ENCODE measurements around the gene TAF1C.

DNA sequence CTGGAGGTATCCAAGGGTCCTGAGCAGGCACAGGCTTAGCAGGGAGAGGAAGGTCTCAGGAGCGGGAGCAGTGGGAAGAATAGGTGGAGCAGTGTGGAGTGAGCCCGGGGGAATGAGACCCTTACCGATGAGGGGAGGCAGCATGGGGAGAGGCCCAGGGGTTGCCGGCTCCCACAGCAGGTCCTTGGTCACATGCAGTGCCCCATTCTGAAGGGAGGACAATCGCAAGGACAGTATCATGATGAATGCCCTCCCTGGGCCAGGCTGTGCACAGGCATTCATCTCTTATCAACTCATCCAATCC, 3.3 kb downstream of the TAF1C start:
- TF ChIP-seq, protein P1, sequence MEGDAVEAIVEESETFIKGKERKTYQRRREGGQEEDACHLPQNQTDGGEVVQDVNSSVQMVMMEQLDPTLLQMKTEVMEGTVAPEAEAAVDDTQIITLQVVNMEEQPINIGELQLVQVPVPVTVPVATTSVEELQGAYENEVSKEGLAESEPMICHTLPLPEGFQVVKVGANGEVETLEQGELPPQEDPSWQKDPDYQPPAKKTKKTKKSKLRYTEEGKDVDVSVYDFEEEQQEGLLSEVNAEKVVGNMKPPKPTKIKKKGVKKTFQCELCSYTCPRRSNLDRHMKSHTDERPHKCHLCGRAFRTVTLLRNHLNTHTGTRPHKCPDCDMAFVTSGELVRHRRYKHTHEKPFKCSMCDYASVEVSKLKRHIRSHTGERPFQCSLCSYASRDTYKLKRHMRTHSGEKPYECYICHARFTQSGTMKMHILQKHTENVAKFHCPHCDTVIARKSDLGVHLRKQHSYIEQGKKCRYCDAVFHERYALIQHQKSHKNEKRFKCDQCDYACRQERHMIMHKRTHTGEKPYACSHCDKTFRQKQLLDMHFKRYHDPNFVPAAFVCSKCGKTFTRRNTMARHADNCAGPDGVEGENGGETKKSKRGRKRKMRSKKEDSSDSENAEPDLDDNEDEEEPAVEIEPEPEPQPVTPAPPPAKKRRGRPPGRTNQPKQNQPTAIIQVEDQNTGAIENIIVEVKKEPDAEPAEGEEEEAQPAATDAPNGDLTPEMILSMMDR (conservative IDR thresholded peaks at IDR 0.05; ENCODE audit: low read depth in 2 of 2) = no peak
- TF ChIP-seq JUNB (IDR thresholded peaks at IDR 0.05; ENCODE audit: unreplicated experiment) = no peak
- TF ChIP-seq, protein P2, sequence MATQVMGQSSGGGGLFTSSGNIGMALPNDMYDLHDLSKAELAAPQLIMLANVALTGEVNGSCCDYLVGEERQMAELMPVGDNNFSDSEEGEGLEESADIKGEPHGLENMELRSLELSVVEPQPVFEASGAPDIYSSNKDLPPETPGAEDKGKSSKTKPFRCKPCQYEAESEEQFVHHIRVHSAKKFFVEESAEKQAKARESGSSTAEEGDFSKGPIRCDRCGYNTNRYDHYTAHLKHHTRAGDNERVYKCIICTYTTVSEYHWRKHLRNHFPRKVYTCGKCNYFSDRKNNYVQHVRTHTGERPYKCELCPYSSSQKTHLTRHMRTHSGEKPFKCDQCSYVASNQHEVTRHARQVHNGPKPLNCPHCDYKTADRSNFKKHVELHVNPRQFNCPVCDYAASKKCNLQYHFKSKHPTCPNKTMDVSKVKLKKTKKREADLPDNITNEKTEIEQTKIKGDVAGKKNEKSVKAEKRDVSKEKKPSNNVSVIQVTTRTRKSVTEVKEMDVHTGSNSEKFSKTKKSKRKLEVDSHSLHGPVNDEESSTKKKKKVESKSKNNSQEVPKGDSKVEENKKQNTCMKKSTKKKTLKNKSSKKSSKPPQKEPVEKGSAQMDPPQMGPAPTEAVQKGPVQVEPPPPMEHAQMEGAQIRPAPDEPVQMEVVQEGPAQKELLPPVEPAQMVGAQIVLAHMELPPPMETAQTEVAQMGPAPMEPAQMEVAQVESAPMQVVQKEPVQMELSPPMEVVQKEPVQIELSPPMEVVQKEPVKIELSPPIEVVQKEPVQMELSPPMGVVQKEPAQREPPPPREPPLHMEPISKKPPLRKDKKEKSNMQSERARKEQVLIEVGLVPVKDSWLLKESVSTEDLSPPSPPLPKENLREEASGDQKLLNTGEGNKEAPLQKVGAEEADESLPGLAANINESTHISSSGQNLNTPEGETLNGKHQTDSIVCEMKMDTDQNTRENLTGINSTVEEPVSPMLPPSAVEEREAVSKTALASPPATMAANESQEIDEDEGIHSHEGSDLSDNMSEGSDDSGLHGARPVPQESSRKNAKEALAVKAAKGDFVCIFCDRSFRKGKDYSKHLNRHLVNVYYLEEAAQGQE (IDR thresholded peaks at IDR 0.05; ENCODE audit: unreplicated experiment) = no peak
- no peak for TF ChIP-seq EZH2 (IDR thresholded peaks at IDR 0.05; ENCODE audit: low read depth, unreplicated experiment)
- TF ChIP-seq POLR2AphosphoS5 (IDR thresholded peaks at IDR 0.05; ENCODE audit: low read depth) = no peak
- no peak for TF ChIP-seq CREB1 (CRISPR knock-in tag; IDR thresholded peaks at IDR 0.05; ENCODE audit: low read depth)
- TF ChIP-seq EZH2phosphoT487 (IDR thresholded peaks at IDR 0.05; ENCODE audit: unreplicated experiment) = no peak

Measured in GM23338 (cell line).